B cell (primary cell): ENCODE measurements around the gene GMCL2. TPM values are rescaled to one million over a fixed set of nuclear protein-coding genes. Genes with fewer than 3 reads are reported as not detected.

Experiments used
- ATAC-seq: fragments of 200-7000 bp; cut with Tn5 transposase; one replicate; pipeline ENCODE4 v1.10.0; 2021; ENCODE audit warnings: low read depth, mild to moderate bottlenecking, moderate number of reproducible peaks, moderate library complexity
- CTCF ChIA-PET: fragments of 350-600 bp; sonication (Branson Sonifier 250); formaldehyde crosslinking; loops from one replicate; lab custom pipeline; 2021; ENCODE audit warnings: antibody characterized with exemption, inconsistent platforms; lab: Charles Lee
- POLR2A ChIA-PET: fragments of 350-600 bp; sonication (Branson Sonifier 250); formaldehyde crosslinking; loops from one replicate; lab custom pipeline; 2021; ENCODE audit warnings: antibody characterized with exemption; lab: Charles Lee
- DNase-seq: peaks from one replicate; pipeline ENCODE4 v3.0.0; 2013
- H2AFZ ChIP-seq: 2 replicates; pipeline ENCODE4 v1.6.1; 2012; ENCODE audit warnings: mild to moderate bottlenecking, low read depth, low read length; ENCODE audit not compliant: insufficient read depth, poor library complexity, severe bottlenecking
- H3K27ac ChIP-seq, 2 donors: 1 replicate in 1 of 2; 2 replicates in 1 of 2; pipeline ENCODE4 v1.5.1; 2012 to 2013; ENCODE audit warnings: low read length in 2 of 2, mild to moderate bottlenecking in 2 of 2, moderate library complexity in 1 of 2
- H3K27me3 ChIP-seq, 4 experiments: fragments of 200-600 bp in 1 of 4; sonication (generic) in 1 of 4; replicated peaks in 1 of 4; 1 replicate in 2 of 4; 2 replicates in 2 of 4; pipeline versions ENCODE4 v1.6.1 to v1.7.0; 2013 to 2016; ENCODE audit warnings: low read length in 3 of 4, mild to moderate bottlenecking in 2 of 4, mixed read lengths in 1 of 4, moderate library complexity in 1 of 4; ENCODE audit not compliant: insufficient read depth in 4 of 4, control insufficient read depth in 3 of 4; ENCODE audit errors: control extremely low read depth in 1 of 4
- H3K36me3 ChIP-seq, 2 experiments: replicated peaks in 1 of 2; 1 replicate in 1 of 2; 2 replicates in 1 of 2; pipeline versions ENCODE4 v1.6.1 to v1.7.1; 2013; ENCODE audit warnings: low read length in 1 of 2; ENCODE audit not compliant: insufficient read depth in 2 of 2, control insufficient read depth in 1 of 2; ENCODE audit errors: control extremely low read depth in 1 of 2, extremely low read depth in 1 of 2
- H3K4me1 ChIP-seq, 2 donors: fragments of 200-600 bp in 1 of 2; sonication (generic) in 1 of 2; 1 replicate in 1 of 2; 2 replicates in 1 of 2; pipeline versions ENCODE4 v1.5.1 to v1.6.1; 2013 to 2017; ENCODE audit warnings: low read length in 2 of 2; ENCODE audit not compliant: control insufficient read depth in 2 of 2, insufficient read depth in 2 of 2
- H3K4me2 ChIP-seq: replicated peaks from 2 replicates; pipeline ENCODE3; 2012; ENCODE audit warnings: mild to moderate bottlenecking, low read depth, low read length; ENCODE audit not compliant: poor library complexity, severe bottlenecking
- H3K4me3 ChIP-seq, 5 experiments: fragments of 200-600 bp in 1 of 5; sonication (generic) in 1 of 5; 1 replicate in 3 of 5; 2 replicates in 2 of 5; pipeline versions ENCODE4 v1.5.1 to v1.7.0; 2011 to 2016; ENCODE audit warnings: low read length in 4 of 5, mild to moderate bottlenecking in 4 of 5, low read depth in 2 of 5, control low read depth in 1 of 5, moderate library complexity in 1 of 5; ENCODE audit not compliant: insufficient read depth in 1 of 5; ENCODE audit errors: control extremely low read depth in 1 of 5, extremely low read depth in 1 of 5
- H3K79me2 ChIP-seq: fragments of 200-600 bp; sonication (generic); one replicate; pipeline ENCODE4 v1.6.0; 2016; ENCODE audit warnings: low read length; ENCODE audit not compliant: control insufficient read depth, insufficient read depth
- H3K9ac ChIP-seq: fragments of 200-600 bp; sonication (generic); 2 replicates; pipeline ENCODE4 v1.6.1; 2017; ENCODE audit warnings: mild to moderate bottlenecking, low read length, moderate library complexity
- H3K9me3 ChIP-seq, 3 donors: one replicate each; pipeline versions ENCODE4 v1.6.1 to v1.7.1; 2013; ENCODE audit warnings: low read length in 2 of 3; ENCODE audit not compliant: control insufficient read depth in 2 of 3, insufficient read depth in 1 of 3; ENCODE audit errors: control extremely low read depth in 1 of 3
- H4K20me1 ChIP-seq: 2 replicates; pipeline ENCODE4 v1.6.0; 2012; ENCODE audit warnings: mild to moderate bottlenecking, low read length; ENCODE audit not compliant: insufficient read depth, control insufficient read depth, poor library complexity, severe bottlenecking
- H3K27ac Mint-ChIP-seq: one replicate; pipeline ENCODE4 v1.8.0; 2021; ENCODE audit warnings: mixed read lengths
- H3K27me3 Mint-ChIP-seq: one replicate; pipeline ENCODE4 v1.8.0; 2021; ENCODE audit warnings: mixed read lengths
- H3K4me1 Mint-ChIP-seq: one replicate; pipeline ENCODE4 v1.8.0; 2021; ENCODE audit warnings: mixed read lengths
- H3K4me3 Mint-ChIP-seq: one replicate; pipeline ENCODE4 v1.8.0; 2021; ENCODE audit warnings: mixed read lengths
- H3K9me3 Mint-ChIP-seq: one replicate; pipeline ENCODE4 v1.8.0; 2022; ENCODE audit warnings: mixed read lengths; ENCODE audit not compliant: insufficient read depth
- EZH2 ChIP-seq: IDR thresholded peaks from 2 replicates; pipeline ENCODE4 v1.6.1; 2012; ENCODE audit warnings: borderline replicate concordance, low read depth, mild to moderate bottlenecking, moderate library complexity, low read length; ENCODE audit not compliant: insufficient read depth, poor library complexity, severe bottlenecking
- WGBS: methylation state at CpG from one replicate; pipeline ENCODE4 v1.1.5; 2013; ENCODE audit warnings: missing lambda C conversion rate; ENCODE audit not compliant: insufficient coverage; 5-methylcytosine and 5-hydroxymethylcytosine counted together
- intact Hi-C: fragments of 100-400 bp; cut with micrococcal nuclease; formaldehyde crosslinking; loops from one replicate; pipeline ENCODE4 v1.10.0; 2022
- polyA plus RNA-seq: library from polyadenylated mRNA; depleted of rRNA; stranded (reverse); fragments of >200 nt; gene quantifications from 2 replicates; pipeline ENCODE4 v1.2.3, GENCODE V29; 2012
- total RNA-seq, 2 donors: library from RNA; stranded (reverse); fragments of 120-200 nt in 1 of 2; gene quantifications; 1 replicate in 1 of 2; 2 replicates in 1 of 2; pipeline versions ENCODE4 v1.2.3 to v1.2.4, GENCODE V29; 2013 to 2022
- TF ChIP-seq, protein P1 (sequence below): fragments of 200-600 bp; IDR thresholded peaks from one replicate; pipeline ENCODE4 v1.8.0; 2022; ENCODE audit warnings: antibody characterized with exemption, mild to moderate bottlenecking

The GMCL2 gene
- total and polyA plus RNA-seq, 2 donors (not counting 1 experiment from before 2014, with no cell fraction given) = not detected

- Mint-ChIP-seq H3K9me3 (no peaks in the 10 kb centered on the region), H3K4me1 (peaks cover 29% of the 10 kb centered on the region), H3K27ac (no peak overlapping the region), H3K27me3 (no peaks in the 10 kb centered on the region), H3K4me3 (no peak overlapping the region)
- ChIA-PET POLR2A (no interaction called here), CTCF (interaction anchor here (1.2 to 22.8 kb wide), 3 partner anchors 9 to 78 kb away, joined by 3 to 540 read pairs (median 15); no protein-coding TSS in a partner anchor)
- no peak overlapping the region for H3K4me3 ChIP-seq
- H3K27me3 ChIP-seq = no peaks in the 10 kb centered on the region
- peak overlapping the region; percentile 89 for H2AFZ ChIP-seq
- no peak overlapping the region for H3K4me2 ChIP-seq
- WGBS = 46% methylated on average over 6 of the region's 8 CpGs
- no peak overlapping the region for H3K27ac ChIP-seq
- H3K9ac ChIP-seq = no peak overlapping the region
- peaks cover 12 to 20% of the 10 kb centered on the region in 2 donors for H3K4me1 ChIP-seq
- intact Hi-C loops = no loop called here
- H3K36me3 ChIP-seq = peaks cover 2 to 19% of the 10 kb centered on the region in 2 experiments
- TF ChIP-seq, protein P1, sequence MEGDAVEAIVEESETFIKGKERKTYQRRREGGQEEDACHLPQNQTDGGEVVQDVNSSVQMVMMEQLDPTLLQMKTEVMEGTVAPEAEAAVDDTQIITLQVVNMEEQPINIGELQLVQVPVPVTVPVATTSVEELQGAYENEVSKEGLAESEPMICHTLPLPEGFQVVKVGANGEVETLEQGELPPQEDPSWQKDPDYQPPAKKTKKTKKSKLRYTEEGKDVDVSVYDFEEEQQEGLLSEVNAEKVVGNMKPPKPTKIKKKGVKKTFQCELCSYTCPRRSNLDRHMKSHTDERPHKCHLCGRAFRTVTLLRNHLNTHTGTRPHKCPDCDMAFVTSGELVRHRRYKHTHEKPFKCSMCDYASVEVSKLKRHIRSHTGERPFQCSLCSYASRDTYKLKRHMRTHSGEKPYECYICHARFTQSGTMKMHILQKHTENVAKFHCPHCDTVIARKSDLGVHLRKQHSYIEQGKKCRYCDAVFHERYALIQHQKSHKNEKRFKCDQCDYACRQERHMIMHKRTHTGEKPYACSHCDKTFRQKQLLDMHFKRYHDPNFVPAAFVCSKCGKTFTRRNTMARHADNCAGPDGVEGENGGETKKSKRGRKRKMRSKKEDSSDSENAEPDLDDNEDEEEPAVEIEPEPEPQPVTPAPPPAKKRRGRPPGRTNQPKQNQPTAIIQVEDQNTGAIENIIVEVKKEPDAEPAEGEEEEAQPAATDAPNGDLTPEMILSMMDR = no peak
- no peak for TF ChIP-seq EZH2
- DNase-seq (no peak), ATAC-seq (no peak)
- H3K9me3 ChIP-seq = no peaks in the 10 kb centered on the region
- H4K20me1 ChIP-seq = peaks cover 24% of the 10 kb centered on the region
- H3K79me2 ChIP-seq = peaks cover 25% of the 10 kb centered on the region
Observed at GRCh38 chr5:178155065-178155464, 32.1 kb downstream of the GMCL2 start.
